ENCODE data around the gene SETMAR.

SETMAR gene

GRCh38 chr3:4343258-4343657 lies 40.1 kb downstream of the SETMAR start:
- no peak for TF ChIP-seq CTCF (IDR thresholded peaks at IDR 0.05; ENCODE audit: low read depth, low read length)
- in situ Hi-C loops (cut with HindIII; ENCODE audit: low sequenced_read_pairs): no loop called here
- no peak overlapping the region for H3K4me3 ChIP-seq (ENCODE audit: low read depth, low read length)
- peak; percentile 68 for DNase-seq (ENCODE audit: low read depth, low spot score)

GRCh38 chr3:4350789-4351163 lies 47.6 kb downstream of the SETMAR start:
- peak; percentile 57 for TF ChIP-seq CTCF (IDR thresholded peaks at IDR 0.05; ENCODE audit: low read depth, low read length)
- in situ Hi-C loops (cut with HindIII; ENCODE audit: low sequenced_read_pairs): no loop called here
- H3K4me3 ChIP-seq (ENCODE audit: low read depth, low read length): no peak overlapping the region
- peak; percentile 61 for DNase-seq (ENCODE audit: low read depth, low spot score)

- no peak for TF ChIP-seq CTCF (IDR thresholded peaks at IDR 0.05; ENCODE audit: low read depth, low read length)
- in situ Hi-C loops (cut with HindIII; ENCODE audit: low sequenced_read_pairs): no loop called here
- DNase-seq (ENCODE audit: low read depth, low spot score): no peak
- no peak overlapping the region for H3K4me3 ChIP-seq (ENCODE audit: low read depth, low read length)
These were observed 48.1 kb downstream of the SETMAR start for GRCh38 chr3:4351164-4351855.

GRCh38 chr3:4351872-4352271 lies 48.7 kb downstream of the SETMAR start:
- no peak for DNase-seq (ENCODE audit: low read depth, low spot score)
- H3K4me3 ChIP-seq (ENCODE audit: low read depth, low read length): no peak overlapping the region
- in situ Hi-C loops (cut with HindIII; ENCODE audit: low sequenced_read_pairs): no loop called here
- TF ChIP-seq CTCF (IDR thresholded peaks at IDR 0.05; ENCODE audit: low read depth, low read length): no peak

- in situ Hi-C loops (cut with HindIII; ENCODE audit: low sequenced_read_pairs): no loop called here
- DNase-seq (ENCODE audit: low read depth, low spot score): no peak
These were observed 52.4 kb downstream of the SETMAR start for GRCh38 chr3:4355401-4356219.

GRCh38 chr3:4356220-4356540 lies 53.0 kb downstream of the SETMAR start:
- no peak overlapping the region for H3K4me3 ChIP-seq (ENCODE audit: low read depth, low read length)
- DNase-seq (ENCODE audit: low read depth, low spot score): no peak
- in situ Hi-C loops (cut with HindIII; ENCODE audit: low sequenced_read_pairs): no loop called here
- TF ChIP-seq CTCF (IDR thresholded peaks at IDR 0.05; ENCODE audit: low read depth, low read length): no peak

More at GRCh38 chr3:4355401-4356219, 52.4 kb downstream of the SETMAR start:
- no peak overlapping the region for H3K4me3 ChIP-seq (ENCODE audit: low read depth, low read length)
- TF ChIP-seq CTCF (IDR thresholded peaks at IDR 0.05; ENCODE audit: low read depth, low read length): no peak
